ENCODE measurements around the gene ALDH3A2. TPM values are rescaled to one million over a fixed set of nuclear protein-coding genes. Genes with fewer than 3 reads are reported as not detected.

The ALDH3A2 gene
- total RNA-seq, 1 experiment from 2014 or later, result 97.3 TPM

- Histone ChIP-seq H3K27me3 (replicated peaks; ENCODE audit: insufficient read depth, low read depth, low read length, poor library complexity) (no peaks in the 10 kb centered on the region), H3K27ac (ENCODE audit: low read depth, low read length, poor library complexity, severe bottlenecking) (no peak overlapping the region), H3K36me3 (ENCODE audit: insufficient read depth, low read length, poor library complexity, severe bottlenecking) (no peaks in the 10 kb centered on the region), H3K4me3 (ENCODE audit: low read depth, low read length, poor library complexity, severe bottlenecking) (no peak overlapping the region), H3K4me1 (ENCODE audit: insufficient read depth, low read length, poor library complexity, severe bottlenecking) (no peaks in the 10 kb centered on the region), H3K9me3 (ENCODE audit: low read depth, low read length, poor library complexity, severe bottlenecking) (no peaks in the 10 kb centered on the region)
- POLR2A ChIA-PET (ENCODE audit: low non-redundant PET), result no interaction called here
- intact Hi-C loops (cut with micrococcal nuclease; ENCODE audit: unreplicated experiment), result no loop called here
- no TSS peak for BruUV-seq (replicated peaks)
- TF ChIP-seq EZH2 (IDR thresholded peaks at IDR 0.05; ENCODE audit: borderline replicate concordance, low read depth, low read length, poor library complexity, severe bottlenecking) (no peak), CTCF (conservative IDR thresholded peaks at IDR 0.05; ENCODE audit: low read depth, low read length) (no peak)
- DNase-seq (ENCODE audit: low spot score), result no peak
- CTCF ChIA-PET, result no interaction called here
Measured at GRCh38 chr17:19717031-19717360, 68.4 kb downstream of the ALDH3A2 start.

- Histone ChIP-seq H3K36me3 (ENCODE audit: insufficient read depth, low read length, poor library complexity, severe bottlenecking) (no peaks in the 10 kb centered on the region), H3K9me3 (ENCODE audit: low read depth, low read length, poor library complexity, severe bottlenecking) (no peaks in the 10 kb centered on the region), H3K4me1 (ENCODE audit: insufficient read depth, low read length, poor library complexity, severe bottlenecking) (no peaks in the 10 kb centered on the region), H3K4me3 (ENCODE audit: low read depth, low read length, poor library complexity, severe bottlenecking) (no peak overlapping the region), H3K27ac (ENCODE audit: low read depth, low read length, poor library complexity, severe bottlenecking) (no peak overlapping the region), H3K27me3 (replicated peaks; ENCODE audit: insufficient read depth, low read depth, low read length, poor library complexity) (no peaks in the 10 kb centered on the region)
- ChIA-PET POLR2A (ENCODE audit: low non-redundant PET) (no interaction called here), CTCF (no interaction called here)
- no peak for DNase-seq (ENCODE audit: low spot score)
- intact Hi-C loops (cut with micrococcal nuclease; ENCODE audit: unreplicated experiment), result no loop called here
- BruUV-seq (replicated peaks), result no TSS peak
- TF ChIP-seq CTCF (conservative IDR thresholded peaks at IDR 0.05; ENCODE audit: low read depth, low read length) (no peak), EZH2 (IDR thresholded peaks at IDR 0.05; ENCODE audit: borderline replicate concordance, low read depth, low read length, poor library complexity, severe bottlenecking) (no peak)
Measured at GRCh38 chr17:19717411-19717908, 68.9 kb downstream of the ALDH3A2 start.

GRCh38 chr17:19718041-19718612 lies 69.6 kb downstream of the ALDH3A2 start:
- POLR2A ChIA-PET (ENCODE audit: low non-redundant PET), result no interaction called here
- no peaks in the 10 kb centered on the region for H3K9me3 ChIP-seq (ENCODE audit: low read depth, low read length, poor library complexity, severe bottlenecking)

More at GRCh38 chr17:19718041-19718612, 69.6 kb downstream of the ALDH3A2 start:
- Histone ChIP-seq H3K4me1 (ENCODE audit: insufficient read depth, low read length, poor library complexity, severe bottlenecking) (no peaks in the 10 kb centered on the region), H3K36me3 (ENCODE audit: insufficient read depth, low read length, poor library complexity, severe bottlenecking) (no peaks in the 10 kb centered on the region), H3K4me3 (ENCODE audit: low read depth, low read length, poor library complexity, severe bottlenecking) (no peak overlapping the region), H3K27me3 (replicated peaks; ENCODE audit: insufficient read depth, low read depth, low read length, poor library complexity) (no peaks in the 10 kb centered on the region), H3K27ac (ENCODE audit: low read depth, low read length, poor library complexity, severe bottlenecking) (no peak overlapping the region)
- CTCF ChIA-PET, result interaction anchor here (0.5 kb wide), 1 partner anchor 202 kb away, joined by 9 read pairs; no protein-coding TSS in a partner anchor
- BruUV-seq (replicated peaks), result no TSS peak
- TF ChIP-seq CTCF (conservative IDR thresholded peaks at IDR 0.05; ENCODE audit: low read depth, low read length) (no peak), EZH2 (IDR thresholded peaks at IDR 0.05; ENCODE audit: borderline replicate concordance, low read depth, low read length, poor library complexity, severe bottlenecking) (no peak)
- intact Hi-C loops (cut with micrococcal nuclease; ENCODE audit: unreplicated experiment), result no loop called here
- no peak for DNase-seq (ENCODE audit: low spot score)
